Activated CD4-positive, alpha-beta T cell treated with anti-CD3 and anti-CD28 coated beads for 4 hours (primary cell): ENCODE measurements around the gene SYT13.
"Not testable (repeated sequence)": the region's sequence is repeated elsewhere in the genome, so short reads cannot be mapped to it uniquely, and the experiment has no call there.

Experiments
- DNase-seq, 2 donors: peaks; one replicate each; pipeline ENCODE4 v3.0.0-alpha.2; 2020

SYT13 gene

DNA sequence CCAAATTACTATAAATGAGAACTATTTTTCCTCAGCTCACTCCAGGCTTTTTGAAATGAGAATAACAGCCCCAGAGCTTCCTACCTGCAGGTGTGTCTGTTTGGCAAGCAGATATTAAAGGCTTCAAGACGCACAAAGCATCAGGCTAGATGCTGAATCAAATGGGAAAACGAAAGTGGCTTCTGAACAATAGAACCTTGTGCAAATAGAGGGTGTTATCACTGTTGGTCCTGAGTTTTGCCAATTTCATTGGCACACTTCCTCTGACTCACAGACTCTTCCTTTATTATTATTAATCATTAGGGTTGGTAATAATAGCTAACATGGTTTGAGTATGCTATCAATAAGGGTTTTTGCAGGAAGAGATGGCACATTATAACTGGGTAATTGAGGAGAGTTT, 13.4 kb downstream of the SYT13 start:
- DNase-seq, result no peak

GRCh38 chr11:45270946-45271716, 15.0 kb downstream of the SYT13 start:
- no peak for DNase-seq

DNA sequence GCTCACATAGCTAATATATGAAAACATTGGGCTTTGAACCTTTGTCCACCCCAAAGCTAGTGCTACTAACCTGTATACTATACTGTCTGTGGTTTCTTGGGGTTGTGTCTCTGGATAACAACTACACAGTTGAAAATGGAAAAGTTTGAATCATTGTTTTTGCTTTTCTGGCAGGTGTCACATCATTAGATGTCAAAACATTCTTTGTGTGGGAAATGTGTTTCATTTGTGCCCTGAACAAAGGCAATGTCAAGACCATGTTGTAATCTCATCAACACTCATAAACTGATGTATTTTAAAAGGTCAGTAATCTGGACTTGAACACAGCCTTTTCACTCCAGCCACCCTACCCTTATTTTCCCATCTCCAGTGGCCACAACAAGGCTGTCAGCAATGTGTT, 16.5 kb downstream of the SYT13 start:
- no peak for DNase-seq

DNA sequence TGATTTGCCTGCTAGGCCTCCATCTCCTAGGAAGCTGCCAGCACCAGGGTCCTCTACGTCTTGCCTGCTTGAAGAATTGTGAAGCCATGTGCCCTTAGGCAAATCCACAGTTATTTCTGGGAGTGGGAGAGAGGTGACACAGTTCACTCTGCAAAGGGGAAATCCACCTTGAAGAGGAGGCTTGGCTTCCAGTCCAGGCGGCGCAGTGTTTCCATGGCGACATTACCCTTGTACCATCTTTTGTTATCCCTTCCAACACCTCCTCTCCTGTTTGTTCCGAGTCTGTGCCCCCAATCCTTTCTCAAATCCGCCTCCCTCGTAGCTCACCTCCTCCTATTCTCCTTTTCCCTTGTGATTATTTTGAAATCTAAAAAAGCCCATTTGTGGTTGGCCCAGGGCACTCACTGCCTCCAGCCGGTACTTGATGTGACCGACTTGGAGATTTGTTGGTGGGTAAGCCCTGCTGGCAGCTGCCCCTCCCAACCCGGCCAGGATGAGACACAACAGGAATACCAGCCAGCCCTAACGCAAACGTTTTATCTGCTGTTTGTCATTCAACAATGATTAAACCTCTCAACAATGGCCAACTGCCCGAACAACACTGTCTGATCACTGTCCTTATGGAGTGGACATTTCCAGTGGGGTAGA, 18.4 kb downstream of the SYT13 start:
- DNase-seq, result no peak

GRCh38 chr11:45267052-45267451, 19.1 kb downstream of the SYT13 start:
- no peak for DNase-seq

GRCh38 chr11:45266676-45267020, 19.5 kb downstream of the SYT13 start:
- no peak for DNase-seq

GRCh38 chr11:45265969-45266675, 20.0 kb downstream of the SYT13 start:
- DNase-seq, result no peak

DNA sequence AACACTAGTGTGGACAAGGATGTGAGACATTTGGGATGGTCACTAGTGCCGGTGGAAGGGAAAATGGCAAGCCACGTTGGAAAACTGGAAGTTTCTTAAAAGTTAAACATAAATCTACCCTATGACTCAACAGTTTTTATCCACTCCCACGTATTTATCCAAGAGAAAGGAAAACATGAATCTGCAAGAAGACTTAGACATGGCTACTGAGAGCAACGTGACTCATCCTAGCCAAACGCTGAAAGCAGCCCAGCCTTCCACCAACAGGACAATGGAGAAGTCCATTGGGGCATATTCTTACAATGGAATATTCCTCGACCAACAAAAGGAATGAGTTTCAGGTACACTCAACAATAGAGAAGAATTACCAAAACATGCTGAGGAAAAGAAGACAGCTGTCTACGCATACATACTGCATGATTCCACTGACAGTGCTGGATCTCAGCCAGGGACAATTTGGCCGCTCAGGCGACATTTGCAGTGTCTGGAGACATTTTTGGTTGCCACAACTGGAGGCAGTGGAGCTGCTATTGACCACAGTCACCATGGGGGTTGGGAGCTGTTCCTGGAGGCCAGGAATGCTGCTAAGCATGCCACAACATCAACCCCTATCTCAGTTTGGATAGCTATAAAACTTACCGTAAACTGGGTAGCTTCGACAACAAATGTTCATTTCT, 21.2 kb downstream of the SYT13 start:
- DNase-seq, result no peak

DNA sequence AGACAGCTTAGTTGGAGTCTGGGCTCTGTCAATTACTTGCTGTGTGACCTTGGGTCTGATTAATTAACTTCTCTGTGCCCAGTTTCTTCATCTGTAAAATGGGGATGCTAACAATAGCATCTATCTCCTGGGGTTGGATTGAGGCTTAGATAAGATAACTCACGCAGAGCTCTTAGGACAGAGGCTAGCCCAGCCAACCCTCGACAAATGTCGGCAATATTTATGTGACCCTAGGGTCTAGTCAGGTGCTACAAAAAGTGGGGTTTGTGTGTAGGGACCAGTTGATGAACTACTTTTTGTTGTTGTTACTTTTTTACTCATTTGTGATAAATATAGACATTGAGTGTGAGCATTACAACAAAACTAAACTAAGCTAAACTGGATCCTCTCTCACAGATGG, 22.4 kb downstream of the SYT13 start:
- no peak for DNase-seq

DNA sequence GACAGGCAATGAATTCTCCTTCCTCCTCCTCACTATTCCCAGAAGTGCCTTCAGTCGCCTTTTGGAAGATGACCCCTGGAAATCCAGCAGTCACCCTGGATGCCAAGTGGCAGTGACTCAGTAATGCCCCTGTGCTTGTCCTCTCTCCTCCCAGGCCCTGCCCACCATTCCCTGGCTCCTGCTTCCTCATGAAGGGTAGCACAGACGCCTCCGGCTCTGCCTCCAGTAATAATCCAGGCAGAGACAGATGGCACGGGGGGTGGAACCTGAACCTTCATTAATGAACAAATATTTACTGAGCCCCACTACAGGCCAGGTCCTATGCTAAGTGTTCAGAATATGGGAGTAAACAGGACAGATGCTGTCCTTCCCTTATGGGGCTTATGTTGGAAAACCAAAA, 23.2 kb downstream of the SYT13 start:
- DNase-seq, result no peak

GRCh38 chr11:45260071-45260470, 26.1 kb downstream of the SYT13 start:
- no peak for DNase-seq

DNA sequence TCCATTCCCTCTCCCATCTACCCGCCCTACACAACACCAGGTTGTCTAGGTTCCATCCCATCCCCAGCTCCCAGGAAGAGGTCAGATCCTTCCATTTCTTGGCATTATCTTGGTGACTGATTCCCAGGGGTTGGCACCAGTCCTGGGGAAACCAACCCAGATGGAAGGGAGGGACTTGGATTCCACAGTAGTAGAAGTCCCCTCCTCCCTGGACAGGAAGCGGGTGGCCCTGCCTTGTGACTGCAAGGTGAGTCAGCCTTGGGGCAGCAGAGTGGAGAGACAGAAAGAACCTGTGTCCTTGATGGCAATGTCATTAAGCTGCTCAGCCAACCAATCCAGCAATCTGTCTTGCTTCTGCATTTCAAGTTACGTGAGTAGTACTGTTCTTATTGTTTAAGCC, 26.5 kb downstream of the SYT13 start:
- DNase-seq, result no peak

- DNase-seq, result no peak
Measured at GRCh38 chr11:45258982-45259530, 27.1 kb downstream of the SYT13 start.

GRCh38 chr11:45254070-45254469, 32.1 kb downstream of the SYT13 start:
- no peak for DNase-seq

DNA sequence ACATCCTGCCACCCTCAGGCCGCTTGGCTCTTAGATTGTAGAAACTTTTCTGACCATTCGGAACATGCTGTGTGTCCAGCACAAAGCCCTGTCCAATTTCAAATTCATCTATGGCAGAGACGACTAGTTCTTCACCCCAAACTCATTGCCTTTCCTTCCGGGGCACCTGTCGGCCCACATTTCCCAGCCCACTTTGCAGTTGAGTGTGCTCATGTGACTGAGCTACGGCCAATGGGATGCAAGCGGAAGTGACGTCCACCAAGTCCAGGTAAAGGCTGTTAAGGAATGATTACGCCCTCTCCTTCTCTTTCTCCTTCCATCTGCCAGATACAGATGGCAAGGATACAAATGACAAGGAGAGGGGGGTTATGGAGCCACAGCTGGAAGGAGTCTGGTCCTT, 32.5 kb downstream of the SYT13 start:
- DNase-seq, result no peak

- no peak for DNase-seq
Measured at GRCh38 chr11:45252877-45253276, 33.3 kb downstream of the SYT13 start.

DNA sequence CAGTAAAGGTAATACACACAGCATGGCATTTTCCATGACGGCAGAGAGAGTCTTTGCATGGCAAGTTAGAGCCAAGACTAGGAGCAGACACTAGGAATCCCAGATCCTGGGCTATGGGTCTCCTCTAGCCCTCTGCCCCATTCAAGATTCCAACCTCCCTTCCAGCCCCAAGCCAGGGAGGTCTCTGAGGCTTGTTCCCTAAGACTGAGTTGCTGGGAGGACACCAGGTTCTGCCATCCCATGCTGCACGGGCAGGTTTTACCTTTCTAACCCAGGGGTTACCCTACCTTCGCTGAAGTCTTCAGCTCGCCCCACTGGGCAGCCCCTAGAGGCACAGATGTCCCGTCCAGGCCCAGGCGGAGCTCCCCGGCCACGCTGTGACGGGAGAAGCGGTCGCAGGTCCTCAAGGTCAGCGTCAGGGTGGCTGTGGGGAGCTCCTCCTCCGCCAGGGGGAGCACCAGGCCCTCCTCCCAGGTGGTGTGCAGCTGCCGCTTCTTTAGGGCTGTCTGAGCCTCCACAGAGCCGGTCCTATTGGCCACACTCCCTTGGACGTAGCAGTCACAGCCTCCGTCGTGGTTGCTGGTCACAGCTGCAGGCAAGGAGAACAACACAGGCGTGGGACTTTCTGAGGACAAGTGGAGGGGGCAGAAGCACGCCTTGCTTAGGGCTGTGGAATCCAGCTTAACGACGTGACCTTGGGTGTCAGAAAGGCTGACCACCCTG, 33.8 kb downstream of the SYT13 start:
- DNase-seq, result peak in 1 of 2 donors; percentile 7

DNA sequence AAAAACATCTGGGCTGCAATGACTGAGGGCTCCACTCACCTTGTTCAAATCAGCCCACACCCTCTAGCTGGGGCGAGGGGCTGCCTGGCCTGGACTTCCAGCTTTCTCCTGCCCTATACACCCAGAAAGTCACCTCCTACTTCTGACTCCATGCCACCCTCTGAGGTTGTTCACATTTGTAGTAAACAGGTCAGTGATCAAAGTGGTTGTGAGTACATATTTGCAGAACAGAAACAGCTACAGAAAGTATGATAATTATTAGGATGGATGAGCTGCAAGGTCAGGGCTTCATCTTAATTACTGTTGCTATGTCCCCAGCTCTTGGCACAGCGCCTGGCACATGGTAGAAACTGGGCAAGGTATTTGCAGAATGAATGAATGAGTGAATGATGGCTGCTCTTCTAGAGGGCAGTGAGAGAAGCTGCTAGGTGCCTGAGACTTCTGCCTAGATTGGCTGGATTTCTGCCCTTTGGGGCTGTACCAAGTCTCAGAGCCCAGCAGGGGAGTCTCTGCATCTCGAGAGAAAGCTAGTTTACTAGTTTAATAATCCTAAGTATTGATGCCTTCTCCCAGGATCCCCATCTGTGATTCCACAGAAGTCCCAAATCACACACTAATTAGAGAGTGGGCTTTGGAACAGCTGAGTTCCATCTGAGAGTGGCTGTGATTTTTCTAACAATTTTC, 36.0 kb downstream of the SYT13 start:
- no peak for DNase-seq

DNA sequence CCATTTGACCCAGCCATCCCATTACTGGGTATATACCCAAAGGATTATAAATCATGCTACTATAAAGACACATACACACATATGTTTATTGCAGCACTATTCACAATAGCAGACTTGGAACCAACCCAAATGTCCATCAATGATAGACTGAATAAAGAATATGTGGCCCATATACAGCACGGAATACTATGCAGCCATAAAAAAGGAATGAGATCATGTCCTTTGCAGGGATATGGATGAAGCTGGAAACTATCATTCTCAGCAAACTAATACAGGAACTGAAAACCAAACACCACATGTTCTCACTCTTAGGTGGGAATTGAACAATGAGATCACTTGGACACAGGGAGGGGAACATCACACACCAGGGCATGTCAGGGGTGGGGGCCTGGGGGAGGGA, 36.8 kb downstream of the SYT13 start:
- not testable (repeated sequence) for DNase-seq

GRCh38 chr11:45248501-45249011, 37.6 kb downstream of the SYT13 start:
- no peak for DNase-seq

- no peak for DNase-seq
Measured at GRCh38 chr11:45247433-45247832, 38.7 kb downstream of the SYT13 start.

DNA sequence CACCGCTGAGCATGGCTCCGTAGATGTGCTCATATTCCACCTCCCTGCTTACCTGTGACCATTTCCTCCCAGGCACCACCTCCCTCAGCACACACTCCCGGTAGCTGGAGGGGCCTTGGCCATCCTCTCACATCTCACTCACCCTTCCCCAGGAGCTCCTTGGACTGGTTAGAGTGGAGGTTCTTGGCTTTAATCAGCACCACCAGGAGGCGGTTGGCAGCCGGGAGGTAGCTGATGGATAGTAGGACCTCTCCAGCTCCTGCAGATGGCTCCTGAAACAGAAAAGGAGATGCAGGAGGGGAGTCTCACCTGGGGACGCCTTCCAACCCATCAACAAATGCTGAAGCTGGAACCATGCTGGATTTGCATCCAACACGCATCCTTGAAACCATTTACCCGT, 39.9 kb downstream of the SYT13 start:
- no peak for DNase-seq
